AG09309 (cell line): ENCODE results near the gene APIP.

Experiments
- DNase-seq: peaks from one replicate; pipeline ENCODE4 v3.0.0-alpha.2; 2010; ENCODE audit warnings: low read depth
- H3K4me3 ChIP-seq: 2 replicates; pipeline ENCODE4 v1.5.1; 2011; ENCODE audit warnings: mild to moderate bottlenecking, low read depth, low read length, moderate library complexity; ENCODE audit not compliant: control insufficient read depth
- TF ChIP-seq, protein P1 (sequence below): IDR thresholded peaks from 2 replicates; pipeline ENCODE4 v1.5.1; 2011; ENCODE audit warnings: mild to moderate bottlenecking, low read depth, low read length, inconsistent platforms; ENCODE audit not compliant: insufficient read depth, control insufficient read depth; ENCODE audit errors: missing control alignments

The APIP gene

DNA sequence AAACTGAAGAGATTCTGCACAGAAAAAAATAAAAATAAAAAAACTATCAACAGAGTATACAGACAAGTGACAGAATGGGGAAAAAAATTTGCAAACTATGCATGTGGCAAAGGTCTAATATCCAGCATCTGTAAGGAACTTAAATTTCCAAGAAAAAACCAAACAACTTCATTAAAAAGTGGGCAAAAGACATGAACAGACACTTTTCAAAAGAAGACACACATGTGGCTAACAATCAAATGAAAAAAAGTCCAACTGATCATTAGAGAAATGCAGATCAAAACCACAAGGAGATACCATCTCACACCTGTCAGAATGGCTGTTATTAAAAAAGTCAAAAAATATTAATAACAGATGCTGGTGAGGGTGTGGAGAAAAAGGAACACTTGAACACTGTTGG, 64.3 kb downstream of the APIP start:
- no peak for DNase-seq
- TF ChIP-seq, protein P1, sequence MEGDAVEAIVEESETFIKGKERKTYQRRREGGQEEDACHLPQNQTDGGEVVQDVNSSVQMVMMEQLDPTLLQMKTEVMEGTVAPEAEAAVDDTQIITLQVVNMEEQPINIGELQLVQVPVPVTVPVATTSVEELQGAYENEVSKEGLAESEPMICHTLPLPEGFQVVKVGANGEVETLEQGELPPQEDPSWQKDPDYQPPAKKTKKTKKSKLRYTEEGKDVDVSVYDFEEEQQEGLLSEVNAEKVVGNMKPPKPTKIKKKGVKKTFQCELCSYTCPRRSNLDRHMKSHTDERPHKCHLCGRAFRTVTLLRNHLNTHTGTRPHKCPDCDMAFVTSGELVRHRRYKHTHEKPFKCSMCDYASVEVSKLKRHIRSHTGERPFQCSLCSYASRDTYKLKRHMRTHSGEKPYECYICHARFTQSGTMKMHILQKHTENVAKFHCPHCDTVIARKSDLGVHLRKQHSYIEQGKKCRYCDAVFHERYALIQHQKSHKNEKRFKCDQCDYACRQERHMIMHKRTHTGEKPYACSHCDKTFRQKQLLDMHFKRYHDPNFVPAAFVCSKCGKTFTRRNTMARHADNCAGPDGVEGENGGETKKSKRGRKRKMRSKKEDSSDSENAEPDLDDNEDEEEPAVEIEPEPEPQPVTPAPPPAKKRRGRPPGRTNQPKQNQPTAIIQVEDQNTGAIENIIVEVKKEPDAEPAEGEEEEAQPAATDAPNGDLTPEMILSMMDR: no peak
- no peak overlapping the region for H3K4me3 ChIP-seq

DNA sequence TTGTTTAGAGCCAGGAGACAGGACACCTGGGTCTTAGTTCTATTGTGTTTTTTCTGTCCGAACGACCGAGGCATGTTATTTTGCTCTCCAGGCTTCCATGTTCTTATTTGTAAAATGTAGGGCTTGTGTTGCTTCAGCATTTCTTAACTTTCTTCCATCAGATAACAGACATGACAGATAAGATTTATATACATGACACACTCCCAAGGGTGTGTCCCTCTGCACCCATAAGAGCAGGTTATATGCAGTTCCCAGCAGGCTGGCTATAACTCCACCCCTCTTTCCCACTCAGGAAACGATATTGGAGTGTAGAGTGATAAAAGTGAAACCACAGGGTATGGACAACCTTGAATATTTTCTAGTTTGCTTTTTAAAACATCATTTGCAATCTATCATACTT, 65.8 kb downstream of the APIP start:
- TF ChIP-seq, protein P1: no peak
- DNase-seq: no peak
- H3K4me3 ChIP-seq: no peak overlapping the region

DNA sequence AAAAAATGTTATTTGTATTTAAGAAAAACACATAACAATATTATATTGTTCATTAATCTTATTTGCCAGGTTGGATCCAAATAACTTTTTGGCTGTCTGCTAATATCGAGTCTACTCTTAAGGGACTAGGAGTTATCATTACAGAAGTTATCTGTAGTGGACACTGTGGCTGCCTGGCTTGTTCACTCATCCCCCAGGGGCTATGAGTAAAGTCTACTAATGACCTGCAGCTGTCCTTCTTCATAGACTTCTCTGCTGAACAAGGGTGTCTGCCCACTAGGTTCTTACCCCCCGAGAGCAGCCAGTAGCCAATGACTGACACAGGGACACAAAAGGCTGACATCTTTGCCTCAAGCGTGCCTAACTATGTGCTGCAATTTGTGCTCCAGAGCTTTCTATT, 69.7 kb downstream of the APIP start:
- H3K4me3 ChIP-seq: no peak overlapping the region
- TF ChIP-seq, protein P1: no peak
- no peak for DNase-seq

DNA sequence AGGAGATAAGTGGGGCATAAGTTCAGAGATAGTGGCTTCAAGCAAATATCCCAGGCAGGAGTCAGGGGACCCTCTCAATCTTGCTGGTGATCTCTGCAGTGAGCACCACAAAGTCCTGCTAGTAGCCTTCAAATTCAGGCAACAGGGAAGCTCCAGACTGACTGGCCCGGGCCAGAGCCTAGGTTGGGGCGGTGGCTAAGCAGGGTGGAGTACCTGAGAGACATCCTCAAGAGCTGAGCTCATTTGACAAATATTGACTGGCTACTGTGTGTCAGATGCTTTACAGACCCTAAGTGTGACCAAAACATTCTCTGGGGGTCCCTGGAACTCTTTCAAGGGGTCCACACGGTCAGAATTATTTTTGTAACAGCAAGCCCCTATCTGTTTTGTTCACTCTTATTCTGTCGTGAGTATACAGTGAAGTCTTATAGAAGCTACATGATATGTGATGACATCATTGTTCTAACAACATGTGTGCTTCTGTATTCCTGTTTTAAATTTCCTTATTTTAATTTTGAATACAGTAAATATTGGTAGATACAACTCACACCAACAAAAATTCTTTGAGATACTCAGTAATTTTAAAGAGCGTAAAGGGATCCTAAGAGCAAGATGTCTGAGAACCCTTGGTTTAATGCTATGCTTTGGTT, 71.6 kb downstream of the APIP start:
- TF ChIP-seq, protein P1: no peak

DNA sequence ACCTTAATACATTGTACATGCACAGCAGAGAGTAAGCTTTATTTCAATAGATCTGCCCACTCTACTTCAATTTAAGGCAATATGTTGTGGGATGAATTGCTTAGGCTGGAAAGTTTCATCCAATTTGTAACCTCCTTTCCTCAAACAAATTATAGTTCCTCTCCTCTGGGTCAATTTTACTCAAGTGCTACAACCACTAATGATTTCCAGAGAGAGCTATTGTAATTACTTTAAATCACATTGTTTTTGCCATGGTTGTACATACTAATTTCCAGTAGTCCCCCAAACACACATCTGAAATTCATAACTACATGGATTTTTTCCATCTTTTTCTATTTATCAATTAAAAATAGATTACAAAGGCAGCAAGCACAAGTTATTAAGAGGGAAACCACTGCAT, 72.9 kb downstream of the APIP start:
- no peak overlapping the region for H3K4me3 ChIP-seq
- TF ChIP-seq, protein P1: no peak
- DNase-seq: no peak

More for the DNA sequence above, 71.6 kb downstream of the APIP start:
- H3K4me3 ChIP-seq: no peak overlapping the region
- no peak for DNase-seq

DNA sequence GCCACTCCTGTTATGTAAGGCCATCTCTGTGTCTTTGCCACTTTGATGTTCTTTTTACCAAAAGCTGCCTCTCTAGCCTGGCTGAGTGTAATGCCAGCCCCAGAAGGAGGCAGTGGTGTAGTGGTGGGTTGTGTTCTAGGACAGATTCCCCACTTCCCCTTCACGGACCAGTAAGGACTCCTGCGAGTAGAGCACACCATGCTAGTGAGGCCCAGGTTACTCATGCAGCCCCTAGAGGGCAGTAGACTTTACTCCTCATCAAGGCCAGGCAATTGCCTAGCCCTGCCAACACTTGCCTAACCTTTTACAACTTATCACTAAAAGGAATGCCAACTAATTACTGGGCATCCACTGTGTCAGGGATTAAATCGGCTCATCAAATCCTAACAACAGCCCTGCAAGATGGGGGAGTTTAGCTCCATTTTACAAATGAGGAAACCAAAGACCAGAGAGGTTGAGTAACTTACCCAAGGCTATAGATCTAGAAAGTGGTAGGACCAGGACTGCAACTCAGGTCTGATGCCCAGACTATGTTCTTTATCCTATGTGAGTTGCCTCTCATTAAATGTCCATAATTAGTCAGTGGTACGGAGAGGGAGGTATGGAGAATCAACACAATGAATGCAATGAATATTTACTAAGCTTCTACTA, 75.3 kb downstream of the APIP start:
- TF ChIP-seq, protein P1: peak; percentile 48
- no peak for DNase-seq

DNA sequence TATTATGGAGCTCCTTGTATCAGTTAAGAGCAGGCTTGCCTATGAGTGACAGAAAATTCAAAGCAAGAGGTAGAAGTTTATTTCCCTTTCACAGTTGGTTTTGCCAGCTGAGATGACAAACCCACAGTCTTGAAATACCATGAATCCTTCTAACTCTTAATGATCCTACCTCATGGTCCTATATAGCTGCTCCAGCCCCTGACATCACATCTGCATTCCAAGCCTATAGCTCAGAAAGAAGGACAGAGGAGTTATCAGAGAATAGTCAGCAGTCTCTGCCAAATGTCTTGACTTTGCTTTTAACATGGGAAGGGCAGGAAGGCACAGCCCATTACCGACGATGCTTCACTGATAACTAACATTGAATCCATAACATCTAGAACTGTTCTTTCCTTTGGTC, 76.2 kb downstream of the APIP start:
- no peak overlapping the region for H3K4me3 ChIP-seq
- TF ChIP-seq, protein P1: no peak
- no peak for DNase-seq

More for the DNA sequence above, 75.3 kb downstream of the APIP start:
- no peak overlapping the region for H3K4me3 ChIP-seq
